Activated T-helper 9 cell treated with anti-CD3 and anti-CD28 coated beads, Interleukin-2, amount 50 U/mL, for 16 hours (primary cell): ENCODE data around the gene SPRYD7.
"Not testable (repeated sequence)": the region's sequence is repeated elsewhere in the genome, so short reads cannot be mapped to it uniquely, and the experiment has no call there.

Experiments
- DNase-seq: peaks from one replicate; pipeline ENCODE4 v3.0.0-alpha.2; 2020; ENCODE audit warnings: low read depth

Gene SPRYD7

DNA sequence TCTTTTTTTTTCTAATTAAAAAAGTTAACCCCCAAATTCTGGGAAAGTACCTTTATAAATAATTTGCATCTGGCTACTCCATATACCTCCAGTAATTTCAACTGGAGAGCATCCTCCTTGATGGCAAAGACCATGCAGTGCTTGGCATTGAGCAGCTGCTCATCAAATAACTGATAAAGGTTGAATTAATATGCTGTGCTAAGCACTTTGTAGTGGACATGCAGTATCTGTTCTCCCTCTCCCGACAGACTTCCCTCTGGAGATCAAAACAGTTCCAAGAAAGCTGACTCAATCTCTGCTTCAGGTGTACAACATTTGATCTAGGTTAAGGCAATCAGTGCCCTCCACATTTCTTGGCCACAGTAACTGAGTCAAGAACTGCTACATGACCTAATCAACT is 3.3 kb downstream of the SPRYD7 start:
- no peak for DNase-seq

DNA sequence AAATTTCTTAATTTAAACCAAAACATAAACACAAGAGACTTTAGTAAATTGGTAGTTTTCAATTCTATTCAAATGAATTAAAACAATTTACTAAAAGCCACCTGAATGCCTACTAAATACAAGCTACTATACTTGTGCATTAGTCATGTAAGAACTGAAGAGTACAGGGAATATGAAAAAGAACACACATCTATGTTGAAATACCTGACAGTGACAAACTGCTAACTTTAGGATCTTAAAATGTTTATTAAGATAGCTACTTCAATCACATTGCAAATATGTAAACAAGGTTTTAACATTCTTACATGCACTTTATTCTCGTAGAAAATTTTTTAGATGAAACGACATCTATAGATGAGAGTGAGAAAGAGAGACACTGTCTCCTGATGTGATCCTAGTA is 4.1 kb downstream of the SPRYD7 start:
- no peak for DNase-seq

DNA sequence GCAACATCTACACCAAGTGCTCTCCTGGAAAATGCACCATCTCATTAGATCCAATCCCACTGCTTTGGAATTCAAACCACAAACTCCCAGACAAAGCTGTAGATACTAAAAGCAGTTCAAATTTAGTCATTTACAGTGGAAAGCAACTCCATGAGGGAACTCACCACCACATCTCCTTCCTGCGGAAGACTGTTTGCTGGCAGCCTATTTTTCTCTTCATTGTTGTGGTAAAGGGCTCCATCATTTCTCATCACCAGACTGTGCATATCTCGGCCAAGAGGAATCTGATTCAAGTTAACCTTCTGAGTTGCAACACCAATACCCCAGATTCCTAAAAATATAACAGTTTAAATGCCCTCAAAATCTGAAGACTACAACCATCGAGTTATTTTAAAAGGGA is 8.4 kb downstream of the SPRYD7 start:
- no peak for DNase-seq

DNA sequence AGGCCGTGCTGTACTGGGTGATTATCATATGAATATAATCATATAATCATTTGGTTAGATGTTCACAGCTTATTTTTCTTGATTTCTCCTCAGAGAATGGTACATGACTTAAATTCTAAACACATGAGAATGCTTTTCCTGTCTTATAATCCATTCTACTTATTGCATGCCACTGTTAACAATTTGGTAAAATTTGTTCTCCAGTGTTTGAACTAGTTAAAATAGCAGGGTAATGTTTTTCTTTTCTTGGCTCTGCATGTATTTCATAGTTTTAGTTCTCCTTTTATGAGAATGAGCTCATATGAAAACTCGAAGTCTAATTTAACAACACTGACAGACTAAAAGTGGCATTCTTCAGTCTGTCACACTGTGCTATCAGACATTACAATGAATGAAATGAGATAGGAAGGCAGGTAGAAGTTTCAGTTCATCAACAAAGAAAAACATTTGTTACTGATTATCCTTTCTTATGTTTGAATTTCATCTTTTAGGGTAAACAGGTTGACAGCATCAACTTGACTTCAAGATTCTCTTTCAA is 10.2 kb downstream of the SPRYD7 start:
- no peak for DNase-seq

DNA sequence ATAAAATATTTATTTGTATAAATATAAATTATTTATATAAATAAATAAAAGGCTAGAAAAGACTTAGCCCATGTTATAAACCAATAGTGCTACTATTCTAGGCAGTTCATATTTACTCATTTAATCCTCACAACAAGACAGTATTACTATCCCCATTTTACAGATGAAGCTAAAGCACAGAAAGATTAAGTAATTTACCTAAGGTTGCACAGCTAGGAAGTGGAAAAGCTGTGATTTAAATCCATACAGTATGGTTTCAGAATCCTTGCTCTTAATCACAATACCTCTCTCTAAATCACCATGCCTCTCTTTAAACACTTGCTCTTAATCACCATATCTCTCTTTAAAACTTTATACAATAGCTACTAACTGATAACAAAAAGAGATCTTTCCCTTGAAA is 13.8 kb downstream of the SPRYD7 start:
- no peak for DNase-seq

DNA sequence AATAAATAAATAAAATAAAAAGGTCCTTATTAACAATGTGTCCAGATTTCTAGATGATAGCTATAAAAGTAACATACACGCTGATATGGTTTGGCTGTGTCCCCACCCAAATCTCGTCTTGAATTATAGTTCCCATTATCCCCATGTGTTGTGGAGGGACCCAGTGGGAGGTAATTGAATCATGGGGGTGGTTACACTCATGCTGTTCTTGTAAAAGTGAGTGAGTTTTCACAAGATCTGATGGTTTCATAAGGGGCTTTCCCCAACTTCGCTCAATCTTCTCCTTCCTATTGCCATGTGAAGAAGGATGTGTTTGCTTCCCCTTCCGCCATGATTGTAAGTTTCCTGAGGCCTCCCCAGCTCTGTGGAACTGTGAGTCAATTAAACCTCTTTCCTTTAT is 15.2 kb downstream of the SPRYD7 start:
- not testable (repeated sequence) for DNase-seq

DNA sequence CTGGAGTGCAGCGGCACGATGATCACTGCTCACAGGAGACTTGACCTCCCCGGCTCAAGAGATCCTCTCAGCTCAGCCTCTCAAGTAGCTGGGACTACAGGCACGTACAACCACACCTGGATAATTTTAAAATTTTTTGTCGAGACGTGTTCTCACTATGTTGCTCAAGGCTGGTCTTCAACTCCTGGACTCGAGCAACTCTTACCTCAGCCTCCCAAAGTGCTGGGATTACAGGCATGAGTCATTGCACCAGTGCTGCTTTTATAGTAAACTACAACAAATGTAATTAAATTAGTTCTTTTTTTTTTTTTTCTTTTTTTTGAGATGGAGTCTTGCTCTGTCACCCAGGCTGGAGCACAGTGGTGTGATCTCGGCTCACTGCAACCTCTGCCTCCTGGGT is 18.0 kb downstream of the SPRYD7 start:
- not testable (repeated sequence) for DNase-seq

DNA sequence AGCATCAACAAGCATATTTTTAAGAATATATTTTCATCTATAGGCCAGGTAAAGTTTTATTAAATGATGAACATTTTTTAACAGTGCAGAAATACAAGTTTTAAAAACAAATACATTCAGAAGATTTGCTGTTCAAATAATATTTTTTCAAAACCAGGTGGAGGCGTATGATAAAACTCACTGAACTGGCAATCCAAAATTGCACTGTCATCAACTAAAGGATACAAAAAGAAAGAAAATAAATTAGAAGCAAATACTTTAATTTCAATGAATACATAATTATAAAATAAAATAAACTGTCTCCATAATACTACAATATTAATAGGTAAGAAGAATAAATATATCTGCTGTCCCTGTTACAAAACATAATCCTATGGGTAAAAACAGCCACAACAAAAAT is 21.2 kb downstream of the SPRYD7 start:
- no peak for DNase-seq

DNA sequence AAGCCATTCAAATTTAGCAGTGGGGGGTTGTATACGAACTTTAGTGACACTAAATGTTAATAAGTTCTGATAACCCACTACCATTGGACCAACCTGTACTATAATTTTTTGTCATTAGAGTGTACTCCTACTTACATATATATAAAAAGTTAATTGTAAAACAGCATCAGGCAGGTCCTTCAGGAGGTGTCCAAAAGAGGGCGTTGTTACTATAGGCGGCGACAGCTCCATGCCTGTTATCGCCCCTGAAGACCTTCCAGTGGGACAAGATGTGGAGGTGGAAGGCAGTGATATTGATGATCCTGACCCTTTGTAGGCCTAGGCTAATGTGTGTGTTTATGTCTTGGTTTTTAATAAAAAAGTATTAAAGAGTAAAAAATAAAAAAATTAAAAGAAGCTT is 27.5 kb downstream of the SPRYD7 start:
- DNase-seq: no peak

DNA sequence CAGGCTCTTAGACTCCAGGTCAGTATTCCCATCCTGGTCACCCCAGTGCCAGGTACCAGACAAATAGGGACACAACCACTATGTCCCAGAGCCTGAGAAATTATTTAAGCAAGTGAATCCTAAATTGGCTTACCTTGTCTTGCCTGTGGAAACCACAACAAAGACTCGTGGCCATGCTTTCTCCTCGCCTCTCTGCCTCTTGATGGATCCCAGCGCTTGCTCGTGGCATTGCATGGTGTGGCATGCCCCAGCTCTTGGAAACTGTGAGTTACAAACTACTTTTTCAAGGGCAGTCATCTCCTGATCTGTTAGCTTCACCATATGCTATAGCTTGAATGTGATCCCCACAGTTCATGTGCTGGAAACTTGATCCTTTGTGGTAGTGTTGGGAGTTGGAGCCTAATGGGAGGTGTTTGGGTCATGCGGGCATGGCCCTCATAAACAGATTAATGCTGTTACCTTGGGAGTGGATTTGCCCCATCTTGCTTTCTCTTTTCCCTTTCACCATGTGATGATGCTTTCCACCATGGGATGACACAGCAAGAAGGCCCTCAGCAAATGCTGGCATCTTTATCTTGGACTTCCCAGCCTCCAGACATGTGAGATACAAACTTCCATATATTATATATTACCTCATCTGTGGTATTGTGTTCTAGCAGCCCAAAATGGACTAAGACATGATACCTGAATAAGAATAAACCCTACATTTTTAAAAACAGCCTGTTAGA is 31.2 kb downstream of the SPRYD7 start:
- no peak for DNase-seq

DNA sequence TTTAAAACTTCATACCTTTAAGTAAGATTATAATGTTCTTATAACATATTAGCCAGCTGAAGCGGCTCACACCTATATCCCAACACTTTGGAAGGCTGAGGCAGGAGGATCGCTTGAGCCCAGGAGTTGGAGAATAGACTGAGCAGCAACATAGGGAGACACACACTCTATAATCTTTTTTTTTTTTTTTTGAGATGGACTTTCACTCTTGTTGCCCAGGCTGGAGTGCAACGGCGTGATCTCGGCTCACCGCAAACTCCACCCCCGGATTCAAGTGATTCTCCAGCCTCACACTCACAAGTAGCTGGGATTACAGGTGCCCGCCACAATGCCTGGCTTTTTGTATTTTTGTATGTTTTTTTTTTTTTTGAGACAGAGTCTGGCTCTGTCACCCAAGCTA is 37.3 kb downstream of the SPRYD7 start:
- DNase-seq: no peak

DNA sequence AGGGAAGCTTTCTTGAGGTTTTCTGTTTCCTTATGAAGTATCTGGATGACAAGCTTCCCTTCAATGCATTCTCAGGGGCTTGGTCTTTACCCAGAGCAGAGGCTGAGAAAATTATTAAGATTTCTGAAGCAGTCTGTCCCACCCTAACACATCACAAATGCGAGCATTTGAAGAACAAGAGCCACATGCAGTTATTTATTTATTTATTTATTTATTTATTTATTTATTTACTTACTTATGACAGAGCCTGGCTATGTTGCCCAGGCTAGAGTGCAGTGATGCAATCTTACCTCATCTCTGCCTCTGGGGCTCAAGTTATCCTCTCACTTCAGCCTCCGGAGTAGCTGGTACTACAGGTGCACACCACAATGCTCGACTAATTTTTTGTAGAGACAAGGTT is 38.4 kb downstream of the SPRYD7 start:
- DNase-seq: no peak

DNA sequence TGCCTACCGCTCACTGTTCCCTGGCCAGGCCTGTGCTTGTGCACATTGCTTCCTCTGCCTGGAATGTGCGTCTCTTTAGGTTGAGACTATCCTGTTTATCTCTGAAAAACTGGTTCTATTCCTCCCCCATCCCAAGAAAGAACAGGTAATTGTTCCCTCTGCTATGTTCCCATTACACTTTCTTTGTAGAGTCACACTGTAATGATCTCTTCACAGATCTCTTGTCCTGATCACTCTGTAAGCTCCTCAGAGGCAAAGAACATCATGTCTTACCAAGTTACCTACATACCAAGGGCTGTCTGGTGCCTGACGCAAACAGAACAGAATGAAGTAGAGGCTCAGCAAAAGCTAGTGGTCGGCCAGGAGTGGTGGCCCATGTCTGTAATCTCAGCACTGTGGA is 40.3 kb downstream of the SPRYD7 start:
- no peak for DNase-seq

DNA sequence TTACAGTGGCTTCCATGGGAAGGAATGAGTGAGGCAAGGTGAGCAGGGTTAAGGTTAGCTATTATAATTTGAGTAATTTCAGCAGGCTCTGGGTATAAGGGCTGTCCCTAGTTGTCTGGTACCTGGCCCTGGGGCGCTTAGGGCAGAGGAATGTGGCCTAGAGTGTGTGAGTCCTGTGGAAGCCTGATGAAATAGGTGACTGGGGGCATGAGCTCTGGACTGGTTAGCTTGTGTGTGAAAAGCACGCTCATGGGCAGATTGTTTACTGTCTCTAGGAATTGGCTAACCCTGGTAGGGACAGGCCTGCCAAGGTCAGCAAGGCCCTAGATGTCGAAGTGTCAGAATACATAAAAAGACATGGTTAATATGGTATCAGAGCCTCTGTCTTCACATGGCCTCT is 42.5 kb downstream of the SPRYD7 start:
- no peak for DNase-seq

DNA sequence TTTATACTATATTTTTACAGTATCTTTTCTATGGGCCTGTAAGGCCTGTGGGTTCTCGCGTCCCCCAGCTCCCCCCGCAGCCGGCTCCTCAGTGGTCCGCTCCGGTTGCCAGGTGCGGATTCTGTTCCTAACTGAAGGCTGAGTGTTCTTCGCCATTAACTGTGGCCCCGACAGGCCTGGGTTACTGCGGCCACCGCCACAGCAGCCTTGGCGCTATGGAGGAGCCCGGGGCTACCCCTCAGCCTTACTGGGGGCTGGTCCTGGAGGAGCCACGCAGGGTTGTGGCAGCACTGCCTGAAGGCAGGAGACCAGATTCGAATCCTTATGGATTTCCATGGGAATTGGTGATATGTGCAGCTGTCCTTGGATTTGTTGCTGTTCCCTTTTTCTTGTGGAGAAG is 45.8 kb downstream of the SPRYD7 start:
- no peak for DNase-seq

DNA sequence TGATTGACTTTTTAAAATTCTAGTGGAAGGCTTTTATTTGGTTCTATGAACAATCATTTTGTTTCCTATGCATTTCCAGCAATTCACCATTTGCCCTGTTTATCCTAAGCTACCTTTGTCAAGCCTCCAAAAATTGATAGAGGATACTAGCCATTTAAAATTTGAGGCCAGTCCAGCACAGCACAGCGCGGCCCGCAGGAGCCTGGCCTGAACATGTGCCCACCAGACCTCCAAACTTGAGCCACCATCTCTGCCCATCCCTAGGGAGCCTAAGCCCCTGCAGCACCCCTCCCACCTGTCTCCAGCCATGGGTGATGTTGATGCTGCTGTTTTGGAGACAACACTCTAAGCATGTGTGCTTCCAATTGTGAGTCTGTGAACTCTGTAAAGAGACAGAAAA is 57.5 kb downstream of the SPRYD7 start:
- DNase-seq: no peak

DNA sequence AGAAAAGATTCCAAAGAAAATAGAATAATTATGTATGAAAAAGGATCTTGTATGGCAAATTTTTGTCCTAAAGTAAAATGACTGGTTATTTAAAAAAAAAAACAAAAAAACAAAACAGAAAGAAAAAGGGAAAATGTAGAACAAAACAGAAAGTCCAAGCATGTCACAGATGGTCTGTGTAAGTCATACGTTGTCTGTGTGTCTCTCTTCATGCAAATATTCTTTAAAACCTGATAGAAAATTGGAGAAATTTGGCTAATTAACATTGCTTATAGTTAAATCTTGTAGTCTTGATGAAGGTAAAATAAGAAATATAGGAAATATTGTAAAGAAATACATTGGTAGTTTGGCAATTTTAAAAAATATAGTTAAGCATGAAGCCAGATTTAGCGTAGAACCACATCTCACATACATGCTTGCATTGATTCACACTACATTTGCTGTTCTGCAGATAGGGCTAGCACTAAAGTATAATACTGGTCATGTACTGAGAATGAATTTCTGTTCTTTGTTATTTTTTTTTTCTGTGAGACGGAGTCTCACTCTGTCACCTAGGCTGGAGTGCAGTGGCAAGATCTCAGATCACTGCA is 58.4 kb downstream of the SPRYD7 start:
- no peak for DNase-seq

DNA sequence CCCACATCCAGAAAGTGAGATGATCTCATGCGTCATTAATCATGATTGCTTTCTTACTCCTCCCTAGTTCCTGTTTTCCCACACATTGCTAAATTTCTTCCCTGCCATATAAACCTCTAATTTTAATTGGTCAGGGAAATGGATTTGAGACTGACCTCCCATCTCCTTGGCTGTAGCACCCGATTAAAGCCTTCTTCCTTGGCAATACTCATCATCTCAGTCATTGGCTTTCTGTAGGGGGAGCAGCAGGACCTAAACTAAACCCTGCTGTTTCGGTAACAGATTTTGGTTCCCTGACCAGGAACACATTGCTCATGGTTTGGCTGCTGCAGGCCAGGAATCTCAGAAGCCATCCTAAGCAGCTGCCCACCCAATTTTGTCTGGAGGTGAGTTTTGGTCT is 61.7 kb downstream of the SPRYD7 start:
- DNase-seq: no peak

DNA sequence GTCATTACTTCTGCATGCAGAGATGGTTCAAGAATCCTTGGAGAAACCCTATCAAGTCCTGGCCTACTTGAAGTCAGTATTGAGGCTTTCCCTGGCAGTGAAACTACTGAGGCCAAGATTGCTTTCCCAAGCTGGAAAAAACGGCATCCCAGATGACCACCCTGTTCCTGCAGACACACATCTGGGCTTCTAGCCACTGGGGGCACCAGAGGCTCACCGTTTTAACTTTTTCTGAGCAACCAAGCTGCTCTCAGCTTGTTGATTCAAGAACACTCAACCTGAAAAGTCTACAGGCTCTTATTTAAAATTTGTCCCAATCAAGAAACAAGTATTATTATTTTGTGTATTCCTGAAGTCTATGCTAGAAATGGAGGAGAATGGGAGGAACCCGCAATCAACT is 66.6 kb downstream of the SPRYD7 start:
- no peak for DNase-seq

DNA sequence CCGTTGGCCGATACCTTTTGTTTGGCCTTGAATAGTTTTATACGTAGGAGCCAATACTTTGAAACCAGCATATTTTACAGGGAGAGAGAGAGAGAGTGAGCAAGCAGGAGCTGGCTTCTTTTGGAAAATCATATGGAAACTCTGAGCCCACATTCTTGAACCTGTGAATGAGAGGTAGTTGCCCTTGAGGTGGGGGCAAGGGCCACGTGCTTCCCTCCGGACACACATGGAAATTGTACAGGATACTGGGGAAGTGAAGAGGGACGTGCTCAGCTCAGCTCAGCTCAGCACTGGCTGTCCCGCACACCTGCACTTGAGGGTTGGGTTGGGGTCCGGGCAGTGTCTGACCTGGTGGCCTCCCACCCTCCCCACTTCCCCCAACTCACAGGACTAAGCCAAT is 68.3 kb downstream of the SPRYD7 start:
- no peak for DNase-seq

DNA sequence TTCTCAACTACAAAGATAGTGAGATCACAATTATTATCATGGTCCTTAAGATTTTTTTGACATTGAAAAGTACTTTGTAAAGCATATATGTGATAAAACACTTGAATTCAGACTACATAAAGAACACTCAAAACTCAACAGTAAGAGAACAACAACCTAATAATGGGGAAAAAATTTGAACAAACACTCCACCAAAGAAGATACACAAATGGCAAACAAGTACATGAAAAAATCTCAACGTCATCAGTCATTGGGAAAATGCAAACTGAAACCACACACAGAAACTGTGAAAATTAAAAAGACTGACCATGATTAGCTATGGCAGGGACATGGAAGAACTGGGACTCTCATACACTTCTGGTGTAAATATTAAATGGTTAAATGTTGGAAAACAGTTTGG is 70.9 kb downstream of the SPRYD7 start:
- DNase-seq: no peak

DNA sequence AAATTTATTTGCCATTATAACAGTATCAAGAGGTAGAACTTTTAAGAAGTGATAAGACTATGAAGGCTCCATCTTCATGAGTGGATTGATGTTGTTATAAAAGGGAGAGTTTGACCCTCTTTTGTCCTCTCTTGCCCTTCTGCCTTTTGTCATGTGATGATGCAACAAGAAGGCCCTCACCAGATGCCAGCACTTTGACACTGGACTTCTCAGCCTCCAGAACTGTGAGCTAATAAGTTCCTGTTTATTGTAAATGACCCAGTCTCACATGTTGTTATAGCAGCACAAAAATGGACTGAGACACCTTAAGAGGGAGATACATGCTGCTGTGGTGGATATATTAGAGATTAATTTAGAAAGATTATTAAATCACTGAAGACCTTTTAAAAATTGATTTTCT is 71.6 kb downstream of the SPRYD7 start:
- no peak for DNase-seq
